Mesenteric fat pad (tissue), 1 donor: ENCODE measurements around the gene POMP. TPM values are rescaled to one million over a fixed set of nuclear protein-coding genes. Genes with fewer than 3 reads are reported as not detected.
"Not testable (repeated sequence)": the region's sequence is repeated elsewhere in the genome, so short reads cannot be mapped to it uniquely, and the experiment has no call there.

Experiments
- DNase-seq: peaks from one replicate; pipeline ENCODE4 v3.0.0-alpha.2; 2020; ENCODE audit warnings: low spot score
- total RNA-seq: library from RNA; stranded (reverse); fragmentation: NEBNext Ultra II Directional; extraction: Animal tissue kit (Norgen Biotek cat#: 25700); gene quantifications from one replicate; pipeline ENCODE4 v1.2.1, GENCODE V29; 2021
- donor health status: DM: yes; HTN: yes; CAD: no.

The POMP gene
- total RNA-seq, 1 donor from 2014 or later = 88.7 TPM

GRCh38 chr13:28637714-28638355 is 21.1 kb upstream of the POMP start:
- DNase-seq = no peak

DNA sequence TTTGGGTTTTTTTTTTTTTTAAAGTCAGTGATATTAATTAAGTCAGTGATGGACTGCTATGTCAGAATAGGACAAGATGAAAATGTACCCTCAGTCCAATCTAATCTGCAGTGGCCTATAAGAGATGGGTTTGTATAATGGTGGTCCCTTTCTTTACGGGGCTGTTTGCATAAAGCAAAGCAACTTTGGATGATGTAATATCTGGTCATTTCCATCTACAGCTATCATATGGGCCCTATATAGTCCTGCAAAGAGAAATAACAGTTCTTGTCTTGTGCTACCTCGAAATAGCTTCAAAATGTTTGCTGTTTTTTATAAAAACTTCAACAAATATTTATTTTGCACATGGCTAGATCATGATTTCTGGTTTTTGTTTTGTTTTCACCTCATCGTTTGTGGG is 20.2 kb upstream of the POMP start:
- no peak for DNase-seq

- no peak for DNase-seq
Observed at GRCh38 chr13:28640861-28641599, 17.9 kb upstream of the POMP start.

DNA sequence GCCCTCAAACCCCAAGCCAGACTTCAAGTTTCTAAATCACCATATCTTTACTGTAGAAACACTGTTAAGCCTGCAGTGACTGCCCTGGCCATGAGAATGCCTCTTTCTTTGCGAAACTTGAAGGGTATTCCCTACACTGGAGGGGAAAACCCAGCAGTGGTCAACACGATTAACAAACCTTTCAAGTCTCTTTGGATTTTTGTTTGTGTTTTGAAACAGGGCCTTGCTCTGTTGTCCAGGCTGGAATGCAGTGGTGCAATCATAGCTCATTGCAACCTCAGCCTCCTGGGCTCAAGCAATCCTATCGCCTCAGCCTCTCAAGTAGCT is 17.4 kb upstream of the POMP start:
- no peak for DNase-seq

DNA sequence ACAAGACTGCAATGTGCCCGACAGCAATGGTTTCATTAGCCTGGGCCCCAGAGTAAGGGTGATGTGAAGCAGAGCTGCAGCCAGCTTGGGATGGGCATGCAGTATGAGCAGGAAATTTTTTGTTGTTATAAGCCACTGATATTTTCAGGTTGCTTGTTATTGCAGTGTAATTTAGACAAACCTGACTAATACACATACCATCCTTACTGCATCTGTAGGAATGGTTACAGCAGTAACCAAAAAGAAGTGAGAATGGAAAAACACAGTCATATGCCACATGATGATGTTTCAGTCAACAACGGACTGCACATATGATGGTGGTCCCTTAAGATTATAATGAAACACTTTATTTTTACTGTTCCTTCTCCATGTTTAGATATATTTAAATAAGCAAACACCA is 8.6 kb upstream of the POMP start:
- DNase-seq = no peak

DNA sequence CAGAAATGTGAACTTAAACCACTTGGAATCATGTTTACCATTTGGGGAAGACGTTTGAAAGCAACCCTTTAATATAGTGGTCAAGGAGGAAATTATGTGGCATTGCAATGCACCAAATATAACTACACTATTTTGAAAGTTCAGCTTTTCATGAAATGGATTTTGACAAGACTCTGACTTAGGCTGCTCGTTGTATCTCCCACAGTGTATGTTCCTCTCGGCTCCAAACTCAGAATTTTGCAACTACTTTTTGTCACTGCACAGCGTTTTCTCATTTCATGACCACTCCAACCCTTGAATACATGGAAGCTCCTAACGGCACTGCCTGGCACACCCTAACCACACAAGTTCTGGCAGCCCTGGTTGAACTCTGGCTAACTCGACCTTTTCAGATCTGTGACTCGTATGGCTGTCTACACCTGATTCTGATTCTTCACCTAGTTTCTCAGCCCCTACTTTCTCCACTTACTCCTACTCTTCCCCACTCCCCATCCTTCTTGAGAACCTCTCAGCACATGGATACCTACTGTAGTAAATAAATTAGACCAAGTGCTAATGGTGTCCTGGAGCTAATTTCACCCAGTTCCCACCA is 7.0 kb upstream of the POMP start:
- no peak for DNase-seq

- no peak for DNase-seq
Observed at GRCh38 chr13:28653111-28653510, 5.8 kb upstream of the POMP start.

DNA sequence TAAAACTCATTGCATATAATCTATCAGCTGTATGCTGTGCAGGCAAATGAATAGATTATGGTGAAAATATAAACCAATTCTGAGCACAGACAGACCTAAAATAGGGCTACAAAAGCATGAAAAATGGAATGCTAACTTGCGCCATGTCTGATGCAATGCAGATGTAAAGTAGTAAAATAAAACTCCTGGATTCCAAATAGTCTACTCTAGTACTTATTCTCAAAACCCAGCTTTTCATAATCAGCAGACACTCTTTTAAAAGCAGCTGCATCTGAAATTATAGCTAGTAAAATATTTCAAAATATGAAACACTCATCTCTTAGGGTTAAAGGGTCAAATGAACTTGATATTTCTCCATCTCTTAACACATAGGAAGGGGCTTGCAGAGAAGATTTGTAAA is 4.7 kb upstream of the POMP start:
- DNase-seq = no peak

DNA sequence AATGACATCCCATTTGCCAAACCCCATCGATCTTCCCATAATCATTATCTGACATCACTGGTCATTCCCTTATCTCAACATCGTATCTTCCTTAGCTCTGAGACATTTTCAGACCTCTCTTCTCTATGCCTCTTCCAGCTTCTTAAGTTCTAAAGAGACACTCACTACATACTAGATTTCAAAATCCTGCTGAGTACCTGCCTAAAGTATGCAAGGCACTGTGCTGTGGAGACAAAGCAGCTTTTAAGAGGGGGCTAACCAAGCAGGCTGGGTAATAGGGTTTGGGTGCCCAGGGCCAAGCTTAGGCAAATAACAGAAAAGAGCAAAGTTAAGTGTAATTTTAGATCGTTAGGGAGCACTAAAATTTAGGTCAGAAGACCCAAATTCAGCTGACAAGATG is 3.4 kb upstream of the POMP start:
- DNase-seq = no peak

GRCh38 chr13:28657784-28658538 is 969 bp upstream of the POMP start:
- DNase-seq = no peak

- DNase-seq = no peak
Observed at GRCh38 chr13:28658539-28658795, 463 bp upstream of the POMP start.

DNA sequence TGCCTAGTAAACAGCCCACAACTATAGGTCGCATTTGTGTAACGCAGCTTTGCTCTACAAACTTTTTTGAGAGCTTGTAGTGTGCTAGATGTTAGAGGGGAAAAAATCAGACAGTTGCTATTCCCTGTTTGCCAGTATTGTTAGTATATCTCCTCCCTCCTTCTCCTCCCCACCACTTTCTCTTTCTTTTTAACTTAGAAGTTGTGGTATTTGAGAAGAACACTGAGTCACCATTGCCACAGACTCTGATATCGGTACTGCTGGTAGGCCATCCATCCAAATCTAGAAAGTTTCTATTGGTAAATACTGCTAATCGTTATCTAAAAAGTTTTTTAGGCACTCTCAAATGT is 666 bp downstream of the POMP start:
- DNase-seq = no peak

GRCh38 chr13:28666897-28667488 is 8.1 kb downstream of the POMP start:
- DNase-seq = no peak

DNA sequence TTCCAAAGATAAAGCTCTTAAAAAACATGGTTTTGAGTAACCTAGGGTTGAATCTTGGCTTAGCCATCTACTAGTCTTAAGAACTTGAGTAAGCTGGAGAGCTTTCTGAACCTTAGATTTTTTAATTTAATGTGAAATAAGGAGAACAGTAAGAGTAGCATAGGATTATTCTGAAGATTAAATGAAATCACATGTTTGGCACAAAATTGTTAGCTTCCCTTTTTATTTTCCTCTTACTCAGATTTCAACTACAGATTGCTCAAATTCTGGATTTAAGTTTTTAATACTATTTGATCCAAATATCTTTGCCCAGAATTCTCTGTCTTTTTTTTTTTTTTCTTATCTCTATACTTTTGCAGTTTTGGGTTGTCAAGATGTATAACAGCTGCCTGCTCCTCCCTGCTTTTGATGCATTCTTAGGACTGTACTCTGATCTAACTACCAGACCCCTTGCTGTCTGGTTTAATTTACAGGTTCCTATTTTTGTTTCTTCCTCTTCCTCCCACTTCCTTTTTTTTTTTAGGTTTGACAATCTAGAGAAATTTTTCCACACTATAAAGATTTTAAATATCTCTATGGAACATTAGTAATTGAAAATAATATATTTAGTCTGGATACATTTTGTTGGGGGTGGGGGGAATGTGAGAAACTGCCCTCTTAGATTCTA is 12.3 kb downstream of the POMP start:
- DNase-seq = no peak

GRCh38 chr13:28678809-28679208 is 19.9 kb downstream of the POMP start:
- no peak for DNase-seq

GRCh38 chr13:28679628-28680027 is 20.7 kb downstream of the POMP start:
- DNase-seq = no peak

DNA sequence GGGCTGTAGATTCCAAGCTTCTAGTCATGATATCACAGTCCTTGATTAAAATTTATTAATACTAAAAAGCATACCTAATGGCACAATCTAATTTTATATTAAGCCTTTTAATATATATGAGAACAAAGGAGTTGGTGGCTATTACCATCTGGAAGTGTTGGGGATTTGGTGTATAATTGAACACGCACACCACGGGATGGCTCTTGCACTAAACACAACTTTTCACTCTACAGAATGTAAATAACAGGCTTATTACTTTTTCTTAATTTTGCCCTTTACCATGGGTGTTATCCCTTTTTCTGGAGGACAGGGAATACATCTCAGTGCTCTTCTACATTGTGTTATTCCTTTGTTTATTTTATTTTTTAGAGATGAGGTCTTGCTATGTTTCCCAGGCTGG is 21.6 kb downstream of the POMP start:
- no peak for DNase-seq

- DNase-seq = not testable (repeated sequence)
Observed at GRCh38 chr13:28683169-28683568, 24.2 kb downstream of the POMP start.

GRCh38 chr13:28684257-28684656 is 25.3 kb downstream of the POMP start:
- DNase-seq = no peak

- no peak for DNase-seq
Observed at GRCh38 chr13:28685114-28685513, 26.2 kb downstream of the POMP start.

DNA sequence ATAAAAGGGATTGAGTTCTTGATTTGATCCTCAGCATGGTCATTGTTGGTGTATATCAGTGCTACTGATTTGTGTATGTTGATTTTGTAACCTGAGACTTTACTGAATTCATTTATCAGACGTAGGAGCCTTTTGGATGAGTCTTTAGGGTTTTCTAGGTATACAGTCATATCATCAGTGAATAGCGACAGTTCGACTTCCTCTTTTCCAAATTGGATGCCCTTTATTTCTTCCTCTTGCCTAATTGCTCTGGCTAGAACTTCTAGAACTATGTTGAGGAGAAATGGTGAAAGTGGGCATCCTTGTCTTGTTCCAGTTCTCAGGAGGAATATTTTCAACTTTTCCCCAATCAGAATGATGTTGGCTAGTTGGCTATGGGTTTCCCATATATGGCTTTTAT is 27.0 kb downstream of the POMP start:
- no peak for DNase-seq
